Measurements from ENCODE around the gene CLEC3A.
"Not testable (repeated sequence)": the region's sequence is repeated elsewhere in the genome, so short reads cannot be mapped to it uniquely, and the experiment has no call there.

CLEC3A gene

DNA sequence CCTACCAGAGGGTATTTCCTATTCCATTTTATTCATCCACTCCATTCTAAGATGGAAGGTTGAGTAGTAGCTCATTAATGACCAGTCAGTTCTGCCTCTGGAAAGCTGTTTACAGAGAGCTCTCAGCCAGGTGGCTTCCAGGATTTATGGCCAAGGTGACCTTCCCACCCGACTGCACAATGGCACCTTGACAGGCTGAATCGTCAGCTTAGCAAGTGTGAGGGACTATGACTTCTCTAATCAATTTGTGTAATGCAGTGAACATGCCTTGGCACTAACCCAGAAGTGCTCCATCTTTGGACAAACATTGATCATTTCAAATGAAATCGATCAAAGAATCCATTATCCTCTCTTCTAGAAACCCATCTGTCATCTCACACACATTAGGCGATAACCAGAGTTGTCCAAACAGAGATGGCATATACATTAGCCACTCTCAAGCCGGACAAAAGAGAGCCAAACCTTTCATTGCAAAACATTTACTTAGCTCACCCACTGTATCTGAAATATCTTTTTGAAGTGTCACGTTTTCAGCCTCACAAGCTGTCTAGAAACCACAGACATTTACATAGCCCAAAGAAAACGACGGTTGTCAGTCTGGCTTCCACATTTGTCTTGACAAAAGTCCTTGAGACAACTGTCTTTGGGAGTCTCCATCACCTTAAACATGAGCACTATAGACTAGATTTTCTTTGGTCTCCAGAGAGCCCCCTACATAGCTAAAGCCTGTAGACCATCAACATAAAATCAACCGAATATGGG lies 35.6 kb downstream of the CLEC3A start:
- TF ChIP-seq ZNF274 (IDR thresholded peaks at IDR 0.05; ENCODE audit: low read depth, low read length): no peak

DNA sequence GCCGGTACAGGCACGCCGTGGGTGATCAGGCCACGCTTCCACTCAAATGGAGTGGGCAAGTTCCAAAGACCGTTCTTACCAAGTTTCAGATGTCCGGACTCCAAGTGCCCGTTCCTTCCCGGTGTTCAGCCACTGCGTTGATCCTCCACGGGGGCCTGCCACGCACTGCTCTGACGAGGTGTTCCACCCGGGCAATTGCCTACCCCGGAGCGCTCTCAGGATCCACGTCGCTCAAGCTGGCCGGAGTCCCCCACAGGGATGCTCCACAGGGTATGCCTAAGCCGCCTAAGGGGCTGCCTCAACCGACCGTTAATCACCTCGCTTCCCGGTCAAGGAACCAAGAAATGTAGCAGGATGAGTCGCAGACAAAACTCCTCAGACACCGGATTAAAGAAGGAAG lies 37.5 kb downstream of the CLEC3A start:
- not testable (repeated sequence) for H3K4me3 ChIP-seq (ENCODE audit: low read length)

More for the DNA sequence above, 35.6 kb downstream of the CLEC3A start:
- H3K4me3 ChIP-seq (ENCODE audit: low read length): no peak overlapping the region

DNA sequence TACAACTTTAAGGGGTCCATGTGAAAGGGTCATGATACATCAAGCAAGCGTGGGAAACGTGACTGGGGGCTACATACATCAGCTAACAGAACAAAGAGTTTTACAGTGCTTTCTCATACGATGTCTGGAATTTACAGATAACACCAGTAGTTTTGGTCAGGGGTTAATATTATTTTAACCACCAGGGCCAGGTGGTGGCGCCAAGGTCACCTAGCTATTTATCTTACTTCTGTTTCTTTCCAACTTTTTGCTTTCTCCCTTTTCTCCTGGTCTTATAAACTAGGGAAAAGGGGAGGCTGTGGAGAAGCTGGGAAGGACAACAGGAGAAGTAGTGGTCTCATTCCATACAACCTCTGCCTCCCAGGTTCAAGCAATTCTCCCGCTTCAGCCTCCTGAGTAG lies 37.9 kb downstream of the CLEC3A start:
- no peak overlapping the region for H3K4me3 ChIP-seq (ENCODE audit: low read length)
- no peak for TF ChIP-seq ZNF274 (IDR thresholded peaks at IDR 0.05; ENCODE audit: low read depth, low read length)

GRCh38 chr16:78060809-78061208 lies 38.5 kb downstream of the CLEC3A start:
- TF ChIP-seq ZNF274 (IDR thresholded peaks at IDR 0.05; ENCODE audit: low read depth, low read length): no peak
- H3K4me3 ChIP-seq (ENCODE audit: low read length): no peak overlapping the region

DNA sequence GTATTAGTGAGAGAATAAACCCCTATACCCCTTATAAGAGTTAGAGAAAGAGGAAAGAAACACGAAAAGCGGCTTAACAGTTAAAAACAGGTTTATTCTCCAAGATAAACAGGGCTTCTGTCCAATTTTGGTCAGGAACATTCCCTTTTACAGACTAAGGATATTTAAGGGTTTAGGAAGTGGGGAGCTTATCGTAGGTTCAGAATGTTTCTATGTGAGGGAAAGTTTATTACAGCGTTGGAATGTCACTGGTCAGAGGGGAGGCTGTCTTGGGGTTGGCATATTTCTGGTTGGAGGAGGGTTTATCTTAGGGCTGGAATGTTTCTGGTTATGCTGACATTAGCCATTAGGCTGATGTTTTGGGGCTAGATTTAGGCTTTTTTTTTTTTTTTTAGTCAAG lies 43.0 kb downstream of the CLEC3A start:
- no peak overlapping the region for H3K4me3 ChIP-seq (ENCODE audit: low read length)
- no peak for TF ChIP-seq ZNF274 (IDR thresholded peaks at IDR 0.05; ENCODE audit: low read depth, low read length)

GRCh38 chr16:78069913-78070312 lies 47.6 kb downstream of the CLEC3A start:
- H3K4me3 ChIP-seq (ENCODE audit: low read length): no peak overlapping the region
- no peak for TF ChIP-seq ZNF274 (IDR thresholded peaks at IDR 0.05; ENCODE audit: low read depth, low read length)

DNA sequence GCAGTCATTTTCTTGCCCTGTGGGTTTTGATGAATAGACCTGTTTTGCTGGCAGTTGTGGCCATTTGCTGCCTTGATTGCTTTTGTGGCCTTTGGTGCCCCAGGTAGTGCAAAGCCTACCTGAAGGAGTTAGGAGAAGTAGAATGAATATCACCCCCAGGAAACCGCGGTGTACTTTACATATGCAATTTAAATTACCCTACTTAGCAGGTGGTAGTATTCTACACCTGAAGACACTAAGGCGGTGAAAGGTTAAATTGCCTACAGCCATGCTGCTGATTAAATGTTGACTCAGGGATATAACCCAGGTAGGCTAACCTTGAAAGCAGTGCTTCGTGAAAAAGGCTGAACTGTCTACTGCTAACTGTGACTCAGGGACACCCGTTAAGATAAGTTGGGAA lies 49.9 kb downstream of the CLEC3A start:
- no peak for TF ChIP-seq ZNF274 (IDR thresholded peaks at IDR 0.05; ENCODE audit: low read depth, low read length)
- no peak overlapping the region for H3K4me3 ChIP-seq (ENCODE audit: low read length)

DNA sequence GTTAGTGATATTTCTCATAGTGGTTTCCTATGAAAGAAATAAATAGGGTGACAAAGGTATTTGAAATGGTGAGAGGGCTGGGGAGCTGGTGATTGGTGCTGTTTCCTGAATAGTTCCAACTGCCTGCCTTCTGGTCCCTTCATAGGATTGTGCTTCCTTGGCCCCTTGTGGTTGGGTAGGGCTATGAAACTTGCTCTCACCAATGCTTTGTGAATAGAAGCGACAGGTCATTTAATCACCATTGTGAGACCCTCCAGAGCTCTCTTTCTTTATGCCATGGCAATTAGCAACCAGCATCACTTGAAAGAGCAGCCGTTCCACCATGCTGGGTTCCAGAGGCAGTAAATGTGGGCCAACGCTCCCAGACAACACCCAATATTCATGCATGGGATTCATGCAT lies 53.5 kb downstream of the CLEC3A start:
- H3K4me3 ChIP-seq (ENCODE audit: low read length): no peak overlapping the region
- no peak for TF ChIP-seq ZNF274 (IDR thresholded peaks at IDR 0.05; ENCODE audit: low read depth, low read length)

GRCh38 chr16:78081341-78081740 lies 59.0 kb downstream of the CLEC3A start:
- H3K4me3 ChIP-seq (ENCODE audit: low read length): no peak overlapping the region
- TF ChIP-seq ZNF274 (IDR thresholded peaks at IDR 0.05; ENCODE audit: low read depth, low read length): no peak
